Lower leg skin (tissue), 4 donors: ENCODE results near the gene MRS2. TPM values are rescaled to one million over a fixed set of nuclear protein-coding genes. Genes with fewer than 3 reads are reported as not detected.

Experiments
- DNase-seq, 2 donors: peaks; one replicate each; pipeline ENCODE4 v3.0.0-alpha.2; 2019; ENCODE audit warnings: low spot score in 2 of 2
- H3K4me3 ChIP-seq: fragments of 200-600 bp; sonication (generic); 2 replicates; pipeline ENCODE4 v1.5.1; 2017; ENCODE audit warnings: mild to moderate bottlenecking, low read depth; ENCODE audit not compliant: poor library complexity, severe bottlenecking
- POLR2A ChIP-seq, 2 donors: fragments of 450-650 bp; IDR thresholded peaks; one replicate each; pipeline ENCODE4 v1.6.1; 2016 to 2017; ENCODE audit warnings: antibody characterized with exemption in 2 of 2, mild to moderate bottlenecking in 1 of 2, moderate library complexity in 1 of 2
- WGBS, 2 donors: methylation state at CpG; one replicate each; pipeline ENCODE4 v1.1.5; 2018; 5-methylcytosine and 5-hydroxymethylcytosine counted together
- intact Hi-C: fragments of 100-400 bp; cut with DNase I; formaldehyde crosslinking; loops from one replicate; pipeline ENCODE4 v1.15.0; 2023; ENCODE audit warnings: low total_unique reads
- total RNA-seq, 4 donors: library from RNA; depleted of rRNA; stranded (reverse); fragments of >200 nt; gene quantifications; one replicate each; pipeline ENCODE4 v1.1.0, GENCODE V29; 2016
- TF ChIP-seq, protein P1 (sequence below), 3 donors: fragments of 450-650 bp; IDR thresholded peaks; one replicate each; pipeline ENCODE4 v1.5.1; 2016; ENCODE audit warnings: antibody characterized with exemption in 3 of 3, mild to moderate bottlenecking in 3 of 3, moderate library complexity in 2 of 3

The MRS2 gene
- total RNA-seq, 4 donors from 2014 or later, result 16.0 to 25.4 (median 20.6) TPM

DNA sequence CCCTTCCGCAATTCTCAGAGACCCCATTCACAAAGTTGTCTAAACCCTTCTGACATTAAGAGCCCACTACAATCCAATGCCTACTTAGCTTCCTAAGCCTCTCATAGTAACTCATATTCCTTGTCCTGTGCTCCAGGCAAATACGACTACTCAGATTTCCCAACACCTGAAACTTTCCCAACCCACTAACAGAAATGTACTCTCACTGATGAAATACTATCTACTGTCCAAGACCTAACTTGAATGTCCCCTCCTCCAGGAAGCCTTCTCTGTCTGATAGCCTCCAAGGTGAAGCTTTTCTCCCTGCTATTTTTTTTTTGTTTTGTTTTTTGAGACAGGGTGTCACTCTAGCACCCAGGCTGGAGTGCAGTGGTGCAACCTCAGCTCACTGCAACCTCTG is 56.2 kb downstream of the MRS2 start:
- 86 to 89% methylated on average over 2 of the region's 2 CpGs for WGBS, 2 donors
- TF ChIP-seq POLR2A (IDR thresholded peaks at IDR 0.05), result no peak
- TF ChIP-seq, protein P1, sequence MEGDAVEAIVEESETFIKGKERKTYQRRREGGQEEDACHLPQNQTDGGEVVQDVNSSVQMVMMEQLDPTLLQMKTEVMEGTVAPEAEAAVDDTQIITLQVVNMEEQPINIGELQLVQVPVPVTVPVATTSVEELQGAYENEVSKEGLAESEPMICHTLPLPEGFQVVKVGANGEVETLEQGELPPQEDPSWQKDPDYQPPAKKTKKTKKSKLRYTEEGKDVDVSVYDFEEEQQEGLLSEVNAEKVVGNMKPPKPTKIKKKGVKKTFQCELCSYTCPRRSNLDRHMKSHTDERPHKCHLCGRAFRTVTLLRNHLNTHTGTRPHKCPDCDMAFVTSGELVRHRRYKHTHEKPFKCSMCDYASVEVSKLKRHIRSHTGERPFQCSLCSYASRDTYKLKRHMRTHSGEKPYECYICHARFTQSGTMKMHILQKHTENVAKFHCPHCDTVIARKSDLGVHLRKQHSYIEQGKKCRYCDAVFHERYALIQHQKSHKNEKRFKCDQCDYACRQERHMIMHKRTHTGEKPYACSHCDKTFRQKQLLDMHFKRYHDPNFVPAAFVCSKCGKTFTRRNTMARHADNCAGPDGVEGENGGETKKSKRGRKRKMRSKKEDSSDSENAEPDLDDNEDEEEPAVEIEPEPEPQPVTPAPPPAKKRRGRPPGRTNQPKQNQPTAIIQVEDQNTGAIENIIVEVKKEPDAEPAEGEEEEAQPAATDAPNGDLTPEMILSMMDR (IDR thresholded peaks at IDR 0.05), result no peak
- DNase-seq, result no peak
- intact Hi-C loops, result no loop called here
- no peak overlapping the region for H3K4me3 ChIP-seq

DNA sequence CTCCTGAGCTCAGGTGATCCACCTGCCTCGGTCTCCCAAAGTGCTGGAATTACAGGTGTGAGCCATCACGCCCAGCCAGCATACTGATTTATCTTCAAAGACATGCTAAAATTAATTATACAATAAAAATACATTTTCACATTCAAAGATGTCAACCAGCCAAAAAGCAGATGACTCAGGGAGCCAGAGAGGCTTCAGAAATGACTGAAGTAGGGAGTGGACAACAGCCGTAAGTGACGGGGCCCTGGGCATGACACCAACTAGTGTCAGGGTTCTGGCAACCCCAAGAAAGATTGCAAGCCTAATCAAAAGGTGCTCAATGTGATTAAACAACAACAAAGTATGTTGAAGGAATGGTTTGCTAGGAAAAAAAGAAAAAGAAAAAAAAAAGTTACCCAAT is 58.2 kb downstream of the MRS2 start:
- no peak for DNase-seq
- WGBS, 2 donors, result 46 to 52% methylated on average over 4 of the region's 4 CpGs
- no peak overlapping the region for H3K4me3 ChIP-seq
- TF ChIP-seq, protein P1 (IDR thresholded peaks at IDR 0.05), result no peak
- TF ChIP-seq POLR2A (IDR thresholded peaks at IDR 0.05), result no peak
- intact Hi-C loops, result no loop called here

DNA sequence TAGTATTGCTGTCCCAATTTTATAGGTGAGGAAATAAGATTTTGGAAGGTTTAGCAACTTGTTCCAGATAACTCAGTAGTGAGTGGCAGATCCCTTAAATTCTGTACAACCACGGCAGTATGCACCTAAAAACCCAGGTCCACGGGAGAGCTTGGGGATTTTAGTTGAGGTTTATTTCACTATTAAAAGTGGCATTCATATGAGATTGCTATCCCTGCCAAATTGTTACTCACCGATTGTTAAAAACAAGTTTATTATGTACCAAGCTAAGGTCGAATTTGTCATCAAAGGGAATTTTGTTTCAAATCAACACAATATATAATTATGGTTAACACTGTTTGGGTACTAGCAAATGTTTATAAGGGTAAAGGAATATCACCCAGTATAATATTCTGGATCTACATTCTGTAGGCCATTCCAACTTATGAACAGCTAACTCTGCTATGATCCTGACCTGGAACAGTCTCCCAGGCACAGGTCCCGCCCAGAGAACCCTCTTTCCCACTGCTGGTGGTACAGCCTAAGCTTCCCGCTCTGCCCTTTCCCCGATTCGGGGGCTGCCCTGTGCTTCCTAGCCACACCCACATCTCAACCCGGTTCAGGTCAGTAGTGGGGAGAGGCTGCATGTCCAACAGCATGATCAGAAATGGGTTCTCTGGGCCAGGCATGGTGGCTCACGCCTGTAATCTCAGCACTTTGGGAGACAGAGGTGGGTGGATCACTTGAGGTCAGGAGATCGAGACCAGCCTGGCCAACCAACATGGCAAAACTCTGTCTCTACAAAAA is 61.7 kb downstream of the MRS2 start:
- DNase-seq, result no peak

DNA sequence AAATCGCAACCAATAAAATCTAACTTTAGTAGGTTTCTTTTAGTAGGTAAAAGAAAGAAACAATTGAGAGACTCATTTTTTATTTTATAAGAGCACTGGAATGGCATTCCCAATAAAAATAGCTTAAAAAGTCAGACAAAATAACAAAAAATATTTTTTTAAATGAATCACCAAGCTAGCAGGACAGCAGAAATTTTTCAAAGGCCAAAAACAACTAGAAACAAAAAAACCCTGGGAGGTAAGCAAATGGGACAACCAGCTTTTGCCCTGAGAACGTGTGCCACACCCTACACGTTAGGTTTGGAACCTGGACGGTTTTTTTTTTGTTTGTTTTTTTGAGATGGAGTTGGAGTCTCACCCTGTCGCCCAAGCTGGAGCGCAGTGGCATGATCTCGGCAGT is 67.1 kb downstream of the MRS2 start:
- H3K4me3 ChIP-seq, result no peak overlapping the region
- no peak for TF ChIP-seq POLR2A (IDR thresholded peaks at IDR 0.05)
- TF ChIP-seq, protein P1 (IDR thresholded peaks at IDR 0.05), result no peak
- no peak for DNase-seq
- WGBS, 2 donors, result 77 to 85% methylated on average over 7 of the region's 7 CpGs
- intact Hi-C loops, result no loop called here

More for the DNA sequence above, 61.7 kb downstream of the MRS2 start:
- intact Hi-C loops, result no loop called here
- H3K4me3 ChIP-seq, result no peak overlapping the region
- 75 to 82% methylated on average over 11 of the region's 11 CpGs for WGBS, 2 donors
- TF ChIP-seq, protein P1 (IDR thresholded peaks at IDR 0.05), result no peak
- TF ChIP-seq POLR2A (IDR thresholded peaks at IDR 0.05), result no peak

DNA sequence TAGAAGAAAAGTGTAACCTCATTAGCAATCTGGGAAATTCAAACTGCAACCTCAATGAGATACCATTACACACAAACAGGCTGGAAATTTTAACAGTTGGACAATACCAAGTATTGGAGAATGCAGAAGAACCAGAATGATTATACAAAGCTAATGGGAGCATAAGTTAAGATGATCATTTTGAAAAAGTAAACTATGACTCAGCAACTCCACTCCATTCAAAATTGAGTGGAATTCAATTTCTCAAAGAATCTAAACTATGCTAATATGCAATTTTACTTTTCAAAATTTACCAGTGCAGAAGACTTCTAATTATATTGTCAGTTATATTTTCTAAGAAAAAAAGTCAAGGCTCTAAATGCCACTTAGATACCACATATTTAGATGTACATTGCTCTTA is 69.4 kb downstream of the MRS2 start:
- TF ChIP-seq POLR2A (IDR thresholded peaks at IDR 0.05), result no peak
- TF ChIP-seq, protein P1 (IDR thresholded peaks at IDR 0.05), result no peak
- intact Hi-C loops, result no loop called here
- no peak overlapping the region for H3K4me3 ChIP-seq
- DNase-seq, result no peak

Other genes starting within 250 kb of the MRS2 start
- under 1 TPM in 2 of 4 donors, not detected in 2; 0.10 to 0.20 TPM for gene DCDC2, start 44.9 kb upstream of the MRS2 start, total RNA-seq
- gene GPLD1, start 86.6 kb downstream of the MRS2 start, total RNA-seq, result 10 to 100 TPM; 24.4 to 69.6 (median 50.8) TPM
- gene ALDH5A1, start 92.0 kb downstream of the MRS2 start, total RNA-seq, result 10 to 100 TPM; 10.9 to 16.5 (median 14.3) TPM
- gene KIAA0319, start 243.3 kb downstream of the MRS2 start, total RNA-seq, result 1 to 10 TPM in 1 of 4 donors, under 1 TPM in 3; 0.38 to 1.1 (median 0.54) TPM